ENCODE results near the gene ACP2.

The ACP2 gene

DNA sequence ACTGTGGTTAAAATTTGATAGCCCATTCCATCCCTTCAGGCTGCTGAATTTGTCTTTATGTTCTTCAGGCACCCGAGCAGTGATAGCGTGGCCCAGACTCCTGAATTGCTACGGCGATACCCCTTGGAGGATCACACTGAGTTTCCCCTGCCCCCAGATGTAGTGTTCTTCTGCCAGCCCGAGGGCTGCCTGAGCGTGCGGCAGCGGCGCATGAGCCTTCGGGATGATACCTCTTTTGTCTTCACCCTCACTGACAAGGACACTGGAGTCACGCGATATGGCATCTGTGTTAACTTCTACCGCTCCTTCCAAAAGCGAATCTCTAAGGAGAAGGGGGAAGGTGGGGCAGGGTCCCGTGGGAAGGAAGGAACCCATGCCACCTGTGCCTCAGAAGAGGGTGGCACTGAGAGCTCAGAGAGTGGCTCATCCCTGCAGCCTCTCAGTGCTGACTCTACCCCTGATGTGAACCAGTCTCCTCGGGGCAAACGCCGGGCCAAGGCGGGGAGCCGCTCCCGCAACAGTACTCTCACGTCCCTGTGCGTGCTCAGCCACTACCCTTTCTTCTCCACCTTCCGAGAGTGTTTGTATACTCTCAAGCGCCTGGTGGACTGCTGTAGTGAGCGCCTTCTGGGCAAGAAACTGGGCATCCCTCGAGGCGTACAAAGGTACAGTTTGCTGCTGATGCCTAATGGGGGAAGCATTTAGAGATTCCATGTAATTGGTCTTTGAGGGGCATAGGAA is 26.1 kb upstream of the ACP2 start:
- H3K9me3 Mint-ChIP-seq, result no peaks in the 10 kb centered on the region
- H3K27me3 Mint-ChIP-seq (ENCODE audit: low read depth), result no peaks in the 10 kb centered on the region
- H3K4me1 Mint-ChIP-seq (ENCODE audit: low read depth), result peaks cover 25% of the 10 kb centered on the region
- no peak overlapping the region for H3K27ac Mint-ChIP-seq
- peaks cover 49% of the 10 kb centered on the region for H3K36me3 Mint-ChIP-seq (ENCODE audit: low read depth)
- DNase-seq (ENCODE audit: low spot score), result no peak
- no peak overlapping the region for H3K4me3 Mint-ChIP-seq

DNA sequence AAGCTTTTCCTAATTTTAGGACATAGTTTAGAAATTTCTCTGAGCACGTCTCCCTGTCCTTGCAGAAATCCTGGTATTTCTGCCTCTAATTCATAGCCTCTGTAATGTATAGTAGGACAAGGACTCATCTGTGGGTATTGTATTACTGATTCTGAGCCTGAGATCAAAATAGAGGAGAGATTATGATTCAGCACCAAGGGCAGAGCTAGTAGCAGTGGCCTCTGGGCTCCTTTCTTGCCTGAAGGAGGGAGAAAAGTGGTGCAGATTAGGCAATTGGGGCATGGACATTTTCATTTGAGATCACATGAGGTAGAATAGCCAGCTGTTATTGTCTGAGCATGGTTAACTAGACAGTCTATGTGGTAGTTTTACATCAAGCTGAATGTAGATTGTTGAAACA is 24.1 kb upstream of the ACP2 start:
- no peak for DNase-seq (ENCODE audit: low spot score)
- H3K4me1 Mint-ChIP-seq (ENCODE audit: low read depth), result peaks cover 41% of the 10 kb centered on the region
- H3K36me3 Mint-ChIP-seq (ENCODE audit: low read depth), result peaks cover 37% of the 10 kb centered on the region

DNA sequence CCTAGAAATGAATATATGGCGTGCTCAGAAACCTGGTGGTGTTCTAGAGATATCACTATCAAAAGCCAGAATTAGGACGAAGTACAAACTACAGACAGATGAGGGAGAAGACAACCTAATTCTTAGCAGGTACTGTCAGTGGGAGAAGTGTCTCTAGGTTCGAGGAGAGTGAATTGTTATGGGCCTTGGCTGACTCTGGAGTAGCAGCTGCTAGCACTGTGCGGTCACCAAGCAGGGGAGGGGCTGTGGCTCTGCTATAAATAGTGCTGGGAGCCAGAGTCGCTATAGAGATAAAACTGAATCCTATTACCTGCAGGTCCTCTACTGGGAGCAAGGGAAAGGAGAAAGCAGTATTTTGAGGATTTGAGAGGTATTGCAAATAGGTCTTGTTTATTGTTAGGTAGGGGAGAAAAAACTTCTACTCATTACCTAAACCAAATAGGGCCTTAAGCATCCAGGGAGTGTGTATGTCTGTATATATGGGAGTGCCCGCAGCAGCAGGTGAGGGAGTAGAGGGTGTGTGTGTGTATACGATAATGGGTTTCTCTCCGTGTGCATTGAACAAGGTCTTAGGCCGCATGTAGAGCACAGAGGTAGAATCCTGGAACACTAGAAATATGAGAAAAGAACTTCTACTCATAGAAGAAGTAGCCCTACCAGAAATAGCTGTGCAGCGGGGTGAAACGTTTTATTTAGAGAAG is 23.5 kb upstream of the ACP2 start:
- DNase-seq (ENCODE audit: low spot score), result no peak
- peaks cover 42% of the 10 kb centered on the region for H3K4me1 Mint-ChIP-seq (ENCODE audit: low read depth)

More for the DNA sequence above, 24.1 kb upstream of the ACP2 start:
- Mint-ChIP-seq H3K27ac (no peak overlapping the region), H3K4me3 (no peak overlapping the region), H3K27me3 (ENCODE audit: low read depth) (no peaks in the 10 kb centered on the region), H3K9me3 (no peaks in the 10 kb centered on the region)

DNA sequence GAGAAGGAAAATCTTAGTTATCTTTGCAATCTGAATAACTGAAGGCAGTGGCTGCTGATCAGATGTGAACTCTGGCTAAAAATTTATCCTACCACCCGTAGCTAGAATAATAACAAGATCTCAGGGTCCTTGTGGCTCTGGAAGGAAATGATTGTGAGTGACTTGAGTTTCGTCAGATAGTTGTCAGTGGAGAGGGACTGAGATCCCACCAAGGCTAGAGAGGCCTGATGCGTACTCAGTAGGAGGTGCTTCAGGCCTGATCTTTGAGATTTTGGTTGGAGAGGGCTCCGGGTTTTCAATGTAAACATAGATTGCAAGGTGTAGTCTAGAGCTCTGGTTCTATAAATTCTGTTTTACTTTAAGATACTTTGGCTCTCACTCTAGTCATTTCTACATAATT is 22.7 kb upstream of the ACP2 start:
- Mint-ChIP-seq H3K4me1 (ENCODE audit: low read depth) (peaks cover 41% of the 10 kb centered on the region), H3K4me3 (peak overlapping the region; percentile 85), H3K9me3 (no peaks in the 10 kb centered on the region), H3K27ac (peak overlapping the region; percentile 88), H3K36me3 (ENCODE audit: low read depth) (peaks cover 30% of the 10 kb centered on the region), H3K27me3 (ENCODE audit: low read depth) (no peaks in the 10 kb centered on the region)
- no peak for DNase-seq (ENCODE audit: low spot score)

More for the DNA sequence above, 23.5 kb upstream of the ACP2 start:
- H3K4me3 Mint-ChIP-seq, result peak overlapping the region; percentile 85
- H3K36me3 Mint-ChIP-seq (ENCODE audit: low read depth), result peaks cover 37% of the 10 kb centered on the region
- H3K9me3 Mint-ChIP-seq, result no peaks in the 10 kb centered on the region
- no peaks in the 10 kb centered on the region for H3K27me3 Mint-ChIP-seq (ENCODE audit: low read depth)
- H3K27ac Mint-ChIP-seq, result peak overlapping the region; percentile 88

DNA sequence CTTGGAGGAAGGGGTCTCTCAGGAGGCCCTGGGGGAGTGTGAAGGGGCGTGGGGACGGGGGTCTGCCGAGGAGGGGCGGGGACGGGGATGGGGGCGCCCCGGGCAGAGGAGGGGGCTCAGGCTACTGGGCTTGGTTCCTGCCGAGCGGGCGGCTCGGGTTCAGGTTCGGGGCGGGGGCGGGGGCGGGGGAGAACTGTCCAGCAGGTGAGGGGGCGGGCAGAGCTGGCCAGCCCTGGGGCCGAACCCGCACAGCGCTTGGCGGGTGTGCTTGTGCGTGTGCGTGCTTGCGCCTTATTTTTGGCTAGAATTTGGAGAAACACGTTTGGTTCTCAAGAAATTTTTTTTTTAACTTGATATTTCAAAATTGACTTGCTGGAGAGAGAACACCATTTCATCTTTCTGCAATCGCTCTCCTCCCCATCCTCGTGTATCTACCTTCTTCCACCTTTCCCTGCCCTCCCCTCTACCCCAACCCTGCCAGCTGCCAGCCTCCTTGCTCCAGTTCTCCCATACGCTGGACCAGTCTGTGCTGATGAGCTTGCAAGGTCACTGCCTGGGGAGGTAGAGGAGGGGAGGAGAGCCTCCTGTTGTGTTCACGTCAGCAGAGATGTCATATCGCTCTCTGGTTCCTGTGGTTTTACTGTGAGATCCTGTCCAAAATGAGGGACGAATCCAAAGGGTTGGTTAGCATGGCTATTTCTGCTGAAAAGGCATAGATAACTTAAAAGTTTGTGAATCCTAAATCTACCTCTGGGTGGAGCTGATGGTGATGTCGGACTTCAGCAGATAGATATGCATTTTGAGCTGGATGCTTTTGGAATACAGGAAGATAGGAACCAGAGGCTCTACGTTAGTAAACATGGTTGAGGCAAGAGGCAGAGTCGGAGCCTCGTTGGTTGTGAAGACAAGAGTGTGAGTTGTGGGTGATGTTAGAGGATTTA is 22.0 kb upstream of the ACP2 start:
- Mint-ChIP-seq H3K9me3 (no peaks in the 10 kb centered on the region), H3K36me3 (ENCODE audit: low read depth) (peaks cover 23% of the 10 kb centered on the region), H3K27me3 (ENCODE audit: low read depth) (no peaks in the 10 kb centered on the region), H3K4me1 (ENCODE audit: low read depth) (peaks cover 45% of the 10 kb centered on the region), H3K4me3 (peak overlapping the region; percentile 85), H3K27ac (peak overlapping the region; percentile 88)
- DNase-seq (ENCODE audit: low spot score), result peak; percentile 49

DNA sequence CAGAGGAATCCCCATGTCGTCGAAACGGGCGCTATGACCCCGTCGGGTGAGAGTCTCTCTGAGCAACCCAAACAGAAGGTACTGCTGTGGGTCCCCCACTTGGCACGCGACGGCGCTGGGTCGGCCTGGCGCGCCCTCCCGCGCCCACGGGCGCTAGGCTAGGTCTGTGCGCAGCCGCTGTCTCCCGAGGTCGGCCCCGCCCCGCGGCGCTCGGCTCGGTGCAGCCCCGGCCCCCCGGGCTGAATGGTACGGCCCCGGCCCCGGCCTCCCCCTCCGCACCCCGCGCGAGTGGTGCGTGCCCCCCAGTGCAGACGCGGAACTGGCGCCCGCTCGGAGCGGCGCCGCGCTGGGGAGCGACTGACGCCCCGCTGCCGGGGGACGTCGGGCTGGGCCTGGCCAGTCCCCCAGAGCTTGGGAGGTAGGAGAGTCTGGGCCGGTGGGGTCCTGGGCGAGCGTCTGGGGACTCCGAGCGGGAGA is 21.3 kb upstream of the ACP2 start, which contains the start of gene MADD:
Gene MADD, plus strand, starts transcription at position 305 of the 477 bp plus-strand sequence.
- DNase-seq (ENCODE audit: low spot score), result peak; percentile 88
- Mint-ChIP-seq H3K4me1 (ENCODE audit: low read depth) (peaks cover 49% of the 10 kb centered on the region), H3K4me3 (peak within 1 kb of the TSS; percentile 89), H3K36me3 (ENCODE audit: low read depth) (peaks cover 20% of the 10 kb centered on the region), H3K9me3 (no peaks in the 10 kb centered on the region), H3K27me3 (ENCODE audit: low read depth) (no peaks in the 10 kb centered on the region), H3K27ac (peak within 1 kb of the TSS; percentile 100)

DNA sequence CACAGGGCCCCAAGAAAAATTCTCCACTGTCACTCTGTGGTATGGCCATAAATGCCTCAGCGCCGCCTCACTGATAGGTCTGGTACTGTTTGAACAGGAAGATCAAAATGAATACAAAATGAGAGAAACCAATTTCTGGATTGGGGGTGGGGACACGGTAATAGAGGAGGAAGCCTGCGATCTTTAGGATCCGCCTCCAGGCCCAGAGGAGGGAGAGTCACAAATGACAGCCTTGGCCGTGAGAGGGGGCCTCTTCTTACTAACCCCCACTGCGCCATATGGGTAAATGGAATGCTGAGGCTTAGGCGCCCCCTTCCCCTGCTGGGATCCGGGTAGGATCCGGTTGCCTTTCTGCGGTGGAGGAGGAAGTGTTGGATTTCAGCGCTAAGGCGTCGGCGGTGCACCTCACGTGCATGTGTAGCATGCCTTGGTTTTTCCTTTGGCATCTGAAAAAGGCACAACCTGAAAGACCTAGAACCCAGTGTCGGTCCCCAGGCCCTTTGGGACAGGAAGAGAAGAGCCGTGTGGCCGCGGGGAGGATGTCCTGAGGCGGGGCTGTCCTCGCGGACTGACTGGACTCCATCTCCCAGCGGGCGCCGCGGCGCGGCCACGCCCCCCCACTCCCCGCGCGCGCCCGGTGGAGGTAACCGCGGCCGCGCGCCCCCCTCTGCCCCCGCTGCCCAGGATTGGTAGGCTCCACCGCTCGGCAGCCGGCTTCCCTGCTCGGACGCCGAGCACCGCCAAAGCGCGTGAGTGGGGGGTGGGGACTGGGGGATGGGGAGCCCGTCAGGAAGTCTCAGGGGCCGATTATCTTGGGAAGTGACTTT is 20.6 kb upstream of the ACP2 start:
- H3K4me1 Mint-ChIP-seq (ENCODE audit: low read depth), result peaks cover 50% of the 10 kb centered on the region
- peak overlapping the region; percentile 100 for H3K27ac Mint-ChIP-seq
- peak; percentile 85 for DNase-seq (ENCODE audit: low spot score)
- peaks cover 16% of the 10 kb centered on the region for H3K36me3 Mint-ChIP-seq (ENCODE audit: low read depth)
- H3K4me3 Mint-ChIP-seq, result peak overlapping the region; percentile 89
- H3K27me3 Mint-ChIP-seq (ENCODE audit: low read depth), result no peaks in the 10 kb centered on the region
- H3K9me3 Mint-ChIP-seq, result no peaks in the 10 kb centered on the region

DNA sequence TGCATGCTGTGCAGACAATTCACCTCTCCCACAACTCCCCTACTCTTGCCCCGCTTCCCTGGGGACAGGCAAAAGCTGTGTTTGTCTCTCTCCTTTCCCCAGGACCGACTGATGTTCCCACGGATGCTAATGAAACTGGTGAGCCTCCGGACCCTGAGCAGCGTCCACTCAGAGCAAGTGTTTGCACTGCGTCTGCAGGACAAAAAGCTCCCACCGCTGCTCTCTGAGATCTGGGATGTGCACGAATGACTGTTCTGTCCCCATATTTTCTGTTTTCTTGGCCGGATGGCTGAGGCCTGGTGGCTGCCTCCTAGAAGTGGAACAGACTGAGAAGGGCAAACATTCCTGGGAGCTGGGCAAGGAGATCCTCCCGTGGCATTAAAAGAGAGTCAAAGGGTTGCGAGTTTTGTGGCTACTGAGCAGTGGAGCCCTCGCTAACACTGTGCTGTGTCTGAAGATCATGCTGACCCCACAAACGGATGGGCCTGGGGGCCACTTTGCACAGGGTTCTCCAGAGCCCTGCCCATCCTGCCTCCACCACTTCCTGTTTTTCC is 19.9 kb upstream of the ACP2 start:
- Mint-ChIP-seq H3K36me3 (ENCODE audit: low read depth) (peaks cover 10% of the 10 kb centered on the region), H3K4me1 (ENCODE audit: low read depth) (peaks cover 50% of the 10 kb centered on the region), H3K27ac (peak overlapping the region; percentile 100), H3K4me3 (peak overlapping the region; percentile 89), H3K27me3 (ENCODE audit: low read depth) (no peaks in the 10 kb centered on the region), H3K9me3 (no peaks in the 10 kb centered on the region)
- no peak for DNase-seq (ENCODE audit: low spot score)

DNA sequence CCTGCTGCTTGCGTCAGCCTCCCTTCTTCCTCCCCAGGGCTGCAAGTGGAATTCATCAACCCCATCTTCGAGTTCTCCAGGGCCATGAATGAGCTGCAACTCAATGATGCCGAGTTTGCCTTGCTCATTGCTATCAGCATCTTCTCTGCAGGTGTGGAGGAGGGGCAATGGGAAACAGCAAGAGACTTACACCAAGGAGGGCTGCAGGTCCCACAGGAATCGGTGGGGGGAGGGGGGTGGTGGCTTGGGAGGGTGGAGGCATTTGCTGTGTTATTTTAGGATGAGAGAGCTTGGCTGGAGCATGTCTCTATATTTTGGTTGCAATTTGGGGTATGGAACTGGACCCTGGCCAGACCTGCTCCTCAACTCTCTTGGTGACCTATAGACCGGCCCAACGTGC is 19.3 kb upstream of the ACP2 start:
- peaks cover 48% of the 10 kb centered on the region for H3K4me1 Mint-ChIP-seq (ENCODE audit: low read depth)
- H3K27ac Mint-ChIP-seq, result peak overlapping the region; percentile 100
- H3K9me3 Mint-ChIP-seq, result no peaks in the 10 kb centered on the region
- DNase-seq (ENCODE audit: low spot score), result no peak
- H3K36me3 Mint-ChIP-seq (ENCODE audit: low read depth), result peaks cover 9% of the 10 kb centered on the region
- no peaks in the 10 kb centered on the region for H3K27me3 Mint-ChIP-seq (ENCODE audit: low read depth)
- H3K4me3 Mint-ChIP-seq, result peak overlapping the region; percentile 89

DNA sequence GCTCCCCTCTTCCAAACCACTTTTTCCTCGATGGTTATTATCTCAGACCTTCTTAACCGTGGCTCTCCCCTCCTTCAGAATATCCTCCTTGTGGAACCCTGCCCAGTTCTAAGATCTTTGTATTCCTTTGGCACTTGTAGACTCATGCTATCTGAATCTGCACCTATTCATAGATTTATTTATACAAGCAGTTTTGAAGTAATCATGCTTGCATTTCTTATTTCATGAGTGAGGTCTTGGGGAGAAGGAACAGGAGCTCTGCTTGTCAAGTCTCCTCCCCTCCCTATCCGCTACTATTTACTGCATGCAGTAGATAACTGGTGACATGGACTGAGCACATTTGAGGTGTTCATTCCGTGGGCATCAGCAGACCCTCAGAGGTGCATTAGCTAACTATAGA is 15.9 kb upstream of the ACP2 start:
- peaks cover 2% of the 10 kb centered on the region for H3K36me3 Mint-ChIP-seq (ENCODE audit: low read depth)
- H3K27me3 Mint-ChIP-seq (ENCODE audit: low read depth), result no peaks in the 10 kb centered on the region
- no peaks in the 10 kb centered on the region for H3K9me3 Mint-ChIP-seq
- H3K4me3 Mint-ChIP-seq, result no peak overlapping the region
- H3K27ac Mint-ChIP-seq, result peak overlapping the region; percentile 64
- peaks cover 28% of the 10 kb centered on the region for H3K4me1 Mint-ChIP-seq (ENCODE audit: low read depth)
- DNase-seq (ENCODE audit: low spot score), result no peak

DNA sequence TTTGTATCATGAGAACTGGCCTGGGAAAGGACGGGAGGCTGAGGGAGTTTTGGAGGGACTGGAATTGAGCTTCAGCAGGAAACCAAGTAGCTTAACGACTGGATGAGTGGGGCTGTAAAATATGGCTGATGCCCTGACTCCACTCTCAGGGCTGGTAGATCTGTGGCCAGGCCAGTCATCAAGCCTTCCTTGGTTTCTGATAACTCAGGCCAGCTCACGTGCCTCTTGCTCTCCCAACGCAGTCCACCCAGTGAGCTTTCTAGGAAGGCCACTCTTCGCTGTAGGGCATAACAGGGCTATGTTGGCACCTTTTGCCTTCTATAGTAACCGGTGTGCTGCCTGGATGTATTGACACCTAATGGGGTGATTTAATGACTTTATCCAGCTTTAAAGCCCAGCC is 15.5 kb upstream of the ACP2 start:
- Mint-ChIP-seq H3K27me3 (ENCODE audit: low read depth) (no peaks in the 10 kb centered on the region), H3K27ac (peak overlapping the region; percentile 64), H3K9me3 (no peaks in the 10 kb centered on the region), H3K4me1 (ENCODE audit: low read depth) (peaks cover 30% of the 10 kb centered on the region), H3K4me3 (no peak overlapping the region), H3K36me3 (ENCODE audit: low read depth) (peaks cover 2% of the 10 kb centered on the region)
- no peak for DNase-seq (ENCODE audit: low spot score)

DNA sequence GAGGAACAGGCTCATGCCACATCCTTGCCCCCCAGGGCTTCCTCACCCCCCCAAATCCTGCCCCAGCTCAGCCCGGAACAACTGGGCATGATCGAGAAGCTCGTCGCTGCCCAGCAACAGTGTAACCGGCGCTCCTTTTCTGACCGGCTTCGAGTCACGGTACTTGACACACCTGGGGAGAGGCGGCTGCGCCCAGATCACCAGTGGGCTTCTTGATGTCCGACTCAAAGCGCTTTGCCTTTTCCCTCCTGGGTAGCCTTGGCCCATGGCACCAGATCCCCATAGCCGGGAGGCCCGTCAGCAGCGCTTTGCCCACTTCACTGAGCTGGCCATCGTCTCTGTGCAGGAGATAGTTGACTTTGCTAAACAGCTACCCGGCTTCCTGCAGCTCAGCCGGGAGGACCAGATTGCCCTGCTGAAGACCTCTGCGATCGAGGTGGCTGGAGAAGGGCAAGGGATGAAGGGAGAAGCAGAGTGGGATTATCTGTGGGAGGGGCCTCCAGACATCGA is 12.7 kb upstream of the ACP2 start:
- Mint-ChIP-seq H3K27me3 (ENCODE audit: low read depth) (no peaks in the 10 kb centered on the region), H3K4me1 (ENCODE audit: low read depth) (peaks cover 22% of the 10 kb centered on the region), H3K36me3 (ENCODE audit: low read depth) (peaks cover 2% of the 10 kb centered on the region), H3K4me3 (no peak overlapping the region), H3K9me3 (no peaks in the 10 kb centered on the region), H3K27ac (no peak overlapping the region)
- DNase-seq (ENCODE audit: low spot score), result no peak
